IMR-90 (cell line): ENCODE data around the gene MSH3. TPM values are rescaled to one million over a fixed set of nuclear protein-coding genes. Genes with fewer than 3 reads are reported as not detected.

Experiments used
- ATAC-seq: fragments of 200-7000 bp; cut with Tn5 transposase; 2 replicates; pipeline ENCODE4 v1.9.1; 2020; ENCODE audit warnings: low read depth, mild to moderate bottlenecking, moderate library complexity
- BruUV-seq: library from RNA; stranded (reverse); fragments of 400-500 nt; replicated peaks from 2 replicates; lab custom pipeline; 2021; lab: Mats Ljungman, UMichigan
- CTCF ChIA-PET: fragments of 300-600 bp; formaldehyde crosslinking; extraction: SDS; loops from one replicate; lab custom pipeline; 2021; ENCODE audit warnings: antibody characterized with exemption; lab: Yijun Ruan, JAX
- POLR2A ChIA-PET: fragments of 300-600 bp; sonication (Branson Sonifier 250); formaldehyde crosslinking; loops from one replicate; lab custom pipeline; 2022; ENCODE audit warnings: antibody characterized with exemption; ENCODE audit not compliant: unreplicated experiment; lab: Charles Lee
- DNase-seq: peaks from one replicate; pipeline ENCODE4 v3.0.0; 2013
- H2AFZ ChIP-seq: replicated peaks from 2 replicates; pipeline ENCODE3; 2013; ENCODE audit warnings: low read length, mild to moderate bottlenecking; ENCODE audit not compliant: poor library complexity
- H2AK5ac ChIP-seq: 2 replicates; pipeline ENCODE4 v1.6.1; 2013; ENCODE audit warnings: low read depth, low read length, inconsistent platforms
- H2AK9ac ChIP-seq: replicated peaks from 2 replicates; pipeline ENCODE3; 2013; ENCODE audit warnings: mild to moderate bottlenecking, low read depth, low read length, moderate library complexity; ENCODE audit not compliant: poor library complexity
- H2BK120ac ChIP-seq: 2 replicates; pipeline ENCODE4 v1.6.1; 2013; ENCODE audit warnings: low read depth, low read length, inconsistent platforms
- H2BK15ac ChIP-seq: 3 replicates; pipeline ENCODE4 v1.6.1; 2013; ENCODE audit warnings: low read depth, low read length, inconsistent platforms
- H2BK20ac ChIP-seq: 2 replicates; pipeline ENCODE4 v1.6.1; 2013; ENCODE audit warnings: low read depth, mild to moderate bottlenecking, inconsistent platforms, low read length, moderate library complexity
- H2BK5ac ChIP-seq: 2 replicates; pipeline ENCODE4 v1.6.1; 2013; ENCODE audit warnings: mild to moderate bottlenecking, low read depth, low read length, inconsistent platforms; ENCODE audit not compliant: poor library complexity, severe bottlenecking
- H3K14ac ChIP-seq: replicated peaks from 2 replicates; pipeline ENCODE4 v1.6.1; 2013; ENCODE audit warnings: low read depth, low read length, inconsistent platforms
- H3K18ac ChIP-seq: 2 replicates; pipeline ENCODE4 v1.6.1; 2013; ENCODE audit warnings: low read depth, low read length, control low read depth
- H3K23ac ChIP-seq: 2 replicates; pipeline ENCODE4 v1.6.1; 2013; ENCODE audit warnings: low read depth, low read length, inconsistent platforms
- H3K27ac ChIP-seq: 2 replicates; pipeline ENCODE4 v1.5.1; 2013; ENCODE audit warnings: mild to moderate bottlenecking, control low read depth, low read length; ENCODE audit not compliant: insufficient read depth
- H3K27me3 ChIP-seq: 2 replicates; pipeline ENCODE4 v1.6.1; 2013; ENCODE audit warnings: low read length; ENCODE audit not compliant: control insufficient read depth, insufficient read depth
- H3K36me3 ChIP-seq: 2 replicates; pipeline ENCODE4 v1.6.1; 2013; ENCODE audit warnings: low read length, mixed read lengths; ENCODE audit not compliant: control insufficient read depth, insufficient read depth
- H3K4ac ChIP-seq: 2 replicates; pipeline ENCODE4 v1.6.1; 2013; ENCODE audit warnings: low read depth, low read length, inconsistent platforms
- H3K4me1 ChIP-seq: 2 replicates; pipeline ENCODE4 v1.6.1; 2013; ENCODE audit warnings: low read length, mixed read lengths; ENCODE audit not compliant: control insufficient read depth, insufficient read depth
- H3K4me2 ChIP-seq: 2 replicates; pipeline ENCODE4 v1.6.1; 2013; ENCODE audit warnings: low read depth, mild to moderate bottlenecking, control low read depth, low read length, moderate library complexity
- H3K4me3 ChIP-seq: 2 replicates; pipeline ENCODE4 v1.5.1; 2013; ENCODE audit warnings: low read depth, mild to moderate bottlenecking, control low read depth, low read length, moderate library complexity; ENCODE audit not compliant: insufficient read depth
- H3K56ac ChIP-seq: 2 replicates; pipeline ENCODE4 v1.6.1; 2013; ENCODE audit warnings: low read length, inconsistent platforms; ENCODE audit not compliant: insufficient read depth; ENCODE audit errors: extremely low read depth
- H3K79me1 ChIP-seq, 2 experiments: 2 replicates each; pipeline ENCODE4 v1.6.1; 2013; ENCODE audit warnings: low read length in 2 of 2, inconsistent platforms in 1 of 2, low read depth in 1 of 2
- H3K9ac ChIP-seq: 2 replicates; pipeline ENCODE4 v1.6.1; 2013; ENCODE audit warnings: low read depth, low read length, control low read depth
- H3K9me1 ChIP-seq: 2 replicates; pipeline ENCODE4 v1.6.1; 2013; ENCODE audit warnings: low read length, inconsistent platforms; ENCODE audit not compliant: insufficient read depth
- H3K9me3 ChIP-seq: 2 replicates; pipeline ENCODE4 v1.6.1; 2013; ENCODE audit warnings: low read length; ENCODE audit not compliant: control insufficient read depth, insufficient read depth
- H4K20me1 ChIP-seq: 2 replicates; pipeline ENCODE4 v1.6.1; 2013; ENCODE audit warnings: low read length, inconsistent platforms; ENCODE audit not compliant: insufficient read depth
- H4K5ac ChIP-seq: 2 replicates; pipeline ENCODE4 v1.6.1; 2013; ENCODE audit warnings: mild to moderate bottlenecking, low read depth, low read length, control low read depth
- H4K8ac ChIP-seq, 2 experiments: 2 replicates each; pipeline ENCODE4 v1.6.1; 2013; ENCODE audit warnings: low read depth in 2 of 2, low read length in 2 of 2, control low read depth in 1 of 2, inconsistent platforms in 1 of 2
- H4K91ac ChIP-seq: 2 replicates; pipeline ENCODE4 v1.6.1; 2013; ENCODE audit warnings: low read depth, low read length, inconsistent platforms; ENCODE audit not compliant: insufficient read depth
- BHLHE40 ChIP-seq: fragments of 150-350 bp; IDR thresholded peaks from 2 replicates; pipeline ENCODE4 v1.6.1; 2016; ENCODE audit warnings: mild to moderate bottlenecking, low read depth, low read length
- CEBPB ChIP-seq: IDR thresholded peaks from 2 replicates; pipeline ENCODE4 v1.6.1; 2012; ENCODE audit warnings: low read depth, low read length, improper control_type of control experiment
- CHD1 ChIP-seq: IDR thresholded peaks from 2 replicates; pipeline ENCODE4 v1.6.1; 2012; ENCODE audit warnings: low read depth, low read length, improper control_type of control experiment
- FOS ChIP-seq: fragments of 150-350 bp; IDR thresholded peaks from 2 replicates; pipeline ENCODE4 v1.6.1; 2016; ENCODE audit warnings: low read depth, low read length
- MAFK ChIP-seq: IDR thresholded peaks from 2 replicates; pipeline ENCODE4 v1.6.1; 2012; ENCODE audit warnings: low read depth, low read length, improper control_type of control experiment
- MAZ ChIP-seq: IDR thresholded peaks from 2 replicates; pipeline ENCODE4 v1.6.1; 2012; ENCODE audit warnings: low read depth, mild to moderate bottlenecking, low read length, improper control_type of control experiment, moderate library complexity, borderline replicate concordance
- MXI1 ChIP-seq: IDR thresholded peaks from 2 replicates; pipeline ENCODE4 v1.6.1; 2012; ENCODE audit warnings: low read depth, mild to moderate bottlenecking, low read length, moderate library complexity, borderline replicate concordance
- NFE2L2 ChIP-seq: fragments of 150-350 bp; IDR thresholded peaks from 2 replicates; pipeline ENCODE4 v1.6.1; 2016; ENCODE audit warnings: low read depth, mild to moderate bottlenecking, low read length
- POLR2A ChIP-seq: IDR thresholded peaks from 2 replicates; pipeline ENCODE4 v1.6.1; 2012; ENCODE audit warnings: mild to moderate bottlenecking, low read depth, low read length
- RAD21 ChIP-seq: IDR thresholded peaks from 2 replicates; pipeline ENCODE4 v1.6.1; 2012; ENCODE audit warnings: low read length, improper control_type of control experiment
- RCOR1 ChIP-seq: IDR thresholded peaks from 2 replicates; pipeline ENCODE4 v1.6.1; 2012; ENCODE audit warnings: mild to moderate bottlenecking, low read length, improper control_type of control experiment; ENCODE audit not compliant: insufficient replicate concordance
- RFX5 ChIP-seq: IDR thresholded peaks from 2 replicates; pipeline ENCODE4 v1.8.0; 2012; ENCODE audit warnings: low read depth, mild to moderate bottlenecking, low read length, moderate library complexity
- SMC3 ChIP-seq: fragments of 150-350 bp; IDR thresholded peaks from 2 replicates; pipeline ENCODE4 v1.6.1; 2016; ENCODE audit warnings: low read depth, mild to moderate bottlenecking, antibody characterized with exemption, low read length, moderate library complexity
- WGBS, 2 experiments: methylation state at CpG; one replicate each; pipeline versions ENCODE4 v1.1.5 to v1.1.7; 2013; ENCODE audit warnings: missing lambda C conversion rate in 2 of 2; ENCODE audit not compliant: insufficient read length in 1 of 2; ENCODE audit errors: extremely low coverage in 2 of 2; 5-methylcytosine and 5-hydroxymethylcytosine counted together
- dilution Hi-C: fragments of 300-500 bp; cut with HindIII; formaldehyde crosslinking; loops from one replicate; pipeline ENCODE4 v1.14.3; 2018; ENCODE audit warnings: low sequenced_read_pairs; ENCODE audit not compliant: unreplicated experiment
- in situ Hi-C: fragments of 300-500 bp; cut with MboI; formaldehyde crosslinking; loops from 3 replicates; pipeline ENCODE4 v1.14.3; 2019; ENCODE audit warnings: low sequenced_read_pairs, inconsistent platforms, mixed read lengths
- intact Hi-C: fragments of 100-400 bp; cut with micrococcal nuclease; formaldehyde crosslinking; loops from 2 replicates; pipeline ENCODE4 v1.10.0; 2022
- polyA plus RNA-seq, 3 experiments: library from polyadenylated mRNA; depleted of rRNA; stranded (reverse); fragments of >200 nt; gene quantifications; 2 replicates each; pipeline ENCODE4 v1.2.3, GENCODE V29; 2012; ENCODE audit warnings: low replicate concordance in 1 of 3
- total RNA-seq: library from RNA; depleted of rRNA; stranded (reverse); fragments of >200 nt; gene quantifications from 2 replicates; pipeline ENCODE4 v1.2.3, GENCODE V29; 2012
- TF ChIP-seq, protein P1 (sequence below): fragments of 150-350 bp; IDR thresholded peaks from 2 replicates; pipeline ENCODE4 v1.6.1; 2017; ENCODE audit warnings: mild to moderate bottlenecking, antibody characterized with exemption, low read length, low read depth
- TF ChIP-seq, protein P2 (sequence below): conservative IDR thresholded peaks from 2 replicates; pipeline ENCODE4 v1.5.1; 2012; ENCODE audit warnings: mild to moderate bottlenecking, low read depth, low read length, improper control_type of control experiment
- TF ChIP-seq, protein P3 (sequence below): fragments of 150-350 bp; IDR thresholded peaks from 2 replicates; pipeline ENCODE4 v1.6.1; 2016; ENCODE audit warnings: low read depth, mild to moderate bottlenecking, low read length, moderate library complexity, borderline replicate concordance

The MSH3 gene
- total and polyA plus RNA-seq, 2 of the 4 experiments (the other 2 are of a cell fraction) = 4.6 to 13.3 TPM

DNA sequence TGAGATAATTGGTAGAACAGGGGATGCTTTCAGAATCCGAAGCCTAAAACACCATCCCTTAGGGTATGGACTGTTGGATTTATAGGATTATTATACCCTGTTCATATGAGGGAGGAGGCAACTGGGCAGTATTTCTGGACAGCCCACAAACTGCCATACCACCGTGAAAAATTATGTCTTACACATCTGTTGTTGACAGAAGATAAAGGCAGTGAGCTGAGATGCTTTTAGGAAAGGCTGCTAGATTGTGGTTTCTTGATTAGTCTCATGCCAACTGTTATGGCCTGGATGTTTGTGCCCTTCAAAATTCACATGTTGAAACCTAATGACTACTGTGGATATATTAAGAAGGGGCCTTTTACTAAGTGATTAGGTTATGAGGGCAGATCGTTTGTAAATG is 84.0 kb downstream of the MSH3 start:
- no peak overlapping the region for H4K5ac ChIP-seq
- no peak overlapping the region for H2BK120ac ChIP-seq
- ATAC-seq = no peak
- H2AK5ac ChIP-seq = no peak overlapping the region
- H3K9me3 ChIP-seq = no peaks in the 10 kb centered on the region
- H3K4me1 ChIP-seq = peaks cover 3% of the 10 kb centered on the region; the same call in 1 of the 2 replicates
- in situ Hi-C loops (no loop called here), intact Hi-C loops (no loop called here), dilution Hi-C loops (no loop called here)
- no peak overlapping the region for H3K4me2 ChIP-seq
- 0 out of 2 replicates have a peak, but pooled peaks cover 4% of the 10 kb centered on the region for H3K9me1 ChIP-seq
- no peak overlapping the region for H3K27ac ChIP-seq
- no peak overlapping the region for H2AK9ac ChIP-seq
- BruUV-seq = no TSS peak
- H3K79me1 ChIP-seq = 0 out of 4 replicates have a peak, but pooled peaks cover 0 to 2% of the 10 kb centered on the region in 2 experiments
- no peak overlapping the region for H2AFZ ChIP-seq
- TF ChIP-seq CHD1 (no peak), MAFK (no peak), RAD21 (no peak), BHLHE40 (no peak), RFX5 (no peak), FOS (no peak), CEBPB (no peak), RCOR1 (no peak), POLR2A (no peak), SMC3 (no peak), MXI1 (no peak), MAZ (no peak), NFE2L2 (no peak)
- TF ChIP-seq, protein P1, sequence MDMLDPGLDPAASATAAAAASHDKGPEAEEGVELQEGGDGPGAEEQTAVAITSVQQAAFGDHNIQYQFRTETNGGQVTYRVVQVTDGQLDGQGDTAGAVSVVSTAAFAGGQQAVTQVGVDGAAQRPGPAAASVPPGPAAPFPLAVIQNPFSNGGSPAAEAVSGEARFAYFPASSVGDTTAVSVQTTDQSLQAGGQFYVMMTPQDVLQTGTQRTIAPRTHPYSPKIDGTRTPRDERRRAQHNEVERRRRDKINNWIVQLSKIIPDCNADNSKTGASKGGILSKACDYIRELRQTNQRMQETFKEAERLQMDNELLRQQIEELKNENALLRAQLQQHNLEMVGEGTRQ = no peak
- TF ChIP-seq, protein P2, sequence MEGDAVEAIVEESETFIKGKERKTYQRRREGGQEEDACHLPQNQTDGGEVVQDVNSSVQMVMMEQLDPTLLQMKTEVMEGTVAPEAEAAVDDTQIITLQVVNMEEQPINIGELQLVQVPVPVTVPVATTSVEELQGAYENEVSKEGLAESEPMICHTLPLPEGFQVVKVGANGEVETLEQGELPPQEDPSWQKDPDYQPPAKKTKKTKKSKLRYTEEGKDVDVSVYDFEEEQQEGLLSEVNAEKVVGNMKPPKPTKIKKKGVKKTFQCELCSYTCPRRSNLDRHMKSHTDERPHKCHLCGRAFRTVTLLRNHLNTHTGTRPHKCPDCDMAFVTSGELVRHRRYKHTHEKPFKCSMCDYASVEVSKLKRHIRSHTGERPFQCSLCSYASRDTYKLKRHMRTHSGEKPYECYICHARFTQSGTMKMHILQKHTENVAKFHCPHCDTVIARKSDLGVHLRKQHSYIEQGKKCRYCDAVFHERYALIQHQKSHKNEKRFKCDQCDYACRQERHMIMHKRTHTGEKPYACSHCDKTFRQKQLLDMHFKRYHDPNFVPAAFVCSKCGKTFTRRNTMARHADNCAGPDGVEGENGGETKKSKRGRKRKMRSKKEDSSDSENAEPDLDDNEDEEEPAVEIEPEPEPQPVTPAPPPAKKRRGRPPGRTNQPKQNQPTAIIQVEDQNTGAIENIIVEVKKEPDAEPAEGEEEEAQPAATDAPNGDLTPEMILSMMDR = no peak
- TF ChIP-seq, protein P3, sequence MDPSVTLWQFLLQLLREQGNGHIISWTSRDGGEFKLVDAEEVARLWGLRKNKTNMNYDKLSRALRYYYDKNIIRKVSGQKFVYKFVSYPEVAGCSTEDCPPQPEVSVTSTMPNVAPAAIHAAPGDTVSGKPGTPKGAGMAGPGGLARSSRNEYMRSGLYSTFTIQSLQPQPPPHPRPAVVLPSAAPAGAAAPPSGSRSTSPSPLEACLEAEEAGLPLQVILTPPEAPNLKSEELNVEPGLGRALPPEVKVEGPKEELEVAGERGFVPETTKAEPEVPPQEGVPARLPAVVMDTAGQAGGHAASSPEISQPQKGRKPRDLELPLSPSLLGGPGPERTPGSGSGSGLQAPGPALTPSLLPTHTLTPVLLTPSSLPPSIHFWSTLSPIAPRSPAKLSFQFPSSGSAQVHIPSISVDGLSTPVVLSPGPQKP = no peak
- no CpG with 5 or more reads among the region's 3 CpGs for WGBS, 2 experiments
- H3K36me3 ChIP-seq = peaks cover 4% of the 10 kb centered on the region; the same call in 1 of the 2 replicates
- no peak overlapping the region for H2BK20ac ChIP-seq
- H3K56ac ChIP-seq = no peak overlapping the region
- no peaks in the 10 kb centered on the region for H3K27me3 ChIP-seq
- H2BK15ac ChIP-seq = no peak overlapping the region
- no peaks in the 10 kb centered on the region for H4K20me1 ChIP-seq
- no peak for DNase-seq
- H4K91ac ChIP-seq = no peak overlapping the region
- POLR2A ChIA-PET = no interaction called here
- no peak overlapping the region for H3K23ac ChIP-seq
- no peak overlapping the region for H3K18ac ChIP-seq
- no peak overlapping the region for H3K14ac ChIP-seq
- H3K9ac ChIP-seq = no peak overlapping the region
- CTCF ChIA-PET = no interaction called here
- no peak overlapping the region for H4K8ac ChIP-seq
- no peak overlapping the region for H3K4me3 ChIP-seq
- H2BK5ac ChIP-seq = no peak overlapping the region
- no peak overlapping the region for H3K4ac ChIP-seq
